ENCODE results near the gene FAM151A.
"Not testable (repeated sequence)": the region's sequence is repeated elsewhere in the genome, so short reads cannot be mapped to it uniquely, and the experiment has no call there.

The FAM151A gene

DNA sequence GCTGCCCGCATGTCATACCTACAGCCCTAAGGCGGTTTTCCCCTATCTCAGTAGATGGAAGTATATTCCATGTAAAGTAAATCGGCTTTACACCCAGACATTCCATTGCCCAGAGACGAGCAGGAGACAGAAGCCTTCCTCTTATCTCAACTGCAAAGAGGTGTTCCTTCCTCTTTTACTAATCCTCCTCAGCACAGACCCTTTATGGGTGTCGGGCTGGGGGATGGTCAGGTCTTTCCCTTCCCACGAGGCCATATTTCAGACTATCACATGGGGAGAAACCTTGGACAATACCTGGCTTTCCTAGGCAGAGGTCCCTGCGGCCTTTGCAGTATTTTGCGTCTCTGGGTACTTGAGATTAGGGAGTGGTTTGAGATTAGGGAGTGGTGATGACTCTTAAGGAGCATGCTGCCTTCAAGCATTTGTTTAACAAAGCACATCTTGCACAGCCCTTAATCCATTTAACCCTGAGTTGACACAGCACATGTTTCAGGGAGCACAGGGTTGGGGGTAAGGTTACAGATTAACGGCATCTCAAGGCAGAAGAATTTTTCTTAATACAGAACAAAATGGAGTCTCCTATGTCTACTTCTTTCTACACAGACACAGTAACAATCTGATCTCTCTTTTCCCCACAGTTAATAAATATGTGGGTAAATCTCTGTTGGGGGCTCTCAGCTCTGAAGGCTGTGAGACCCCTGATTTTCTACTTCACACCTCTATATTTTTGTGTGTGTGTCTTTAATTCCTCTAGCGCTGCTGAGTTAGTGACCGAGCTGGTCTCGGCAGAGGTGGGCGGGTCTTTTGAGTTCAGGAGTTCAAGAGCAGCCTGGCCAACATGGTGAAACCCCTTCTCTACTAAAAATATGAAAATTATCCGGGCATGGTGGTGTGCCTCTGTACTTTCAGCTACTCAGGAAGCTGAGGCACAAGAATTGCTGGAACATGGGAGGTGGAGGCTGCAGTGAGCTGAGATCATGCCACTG lies 13.4 kb upstream of the FAM151A start:
- DNase-seq = not testable (repeated sequence)

DNA sequence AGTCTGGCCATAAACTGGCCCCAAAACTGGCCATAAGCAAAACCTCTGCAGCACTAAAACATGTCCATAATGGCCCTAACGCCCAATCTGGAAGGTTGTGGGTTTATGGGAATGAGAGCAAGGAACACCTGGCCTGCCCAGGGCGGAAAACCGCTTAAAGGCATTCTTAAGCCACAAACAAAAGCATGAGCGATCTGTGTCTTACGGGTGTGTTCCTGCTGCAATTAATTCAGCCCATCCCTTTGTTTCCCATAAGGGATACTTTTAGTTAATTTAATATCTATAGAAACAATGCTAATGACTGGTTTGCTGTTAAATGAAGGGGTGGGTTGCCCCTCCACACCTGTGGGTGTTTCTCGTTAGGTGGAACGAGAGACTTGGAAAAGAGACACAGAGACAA lies 12.5 kb upstream of the FAM151A start:
- not testable (repeated sequence) for DNase-seq

DNA sequence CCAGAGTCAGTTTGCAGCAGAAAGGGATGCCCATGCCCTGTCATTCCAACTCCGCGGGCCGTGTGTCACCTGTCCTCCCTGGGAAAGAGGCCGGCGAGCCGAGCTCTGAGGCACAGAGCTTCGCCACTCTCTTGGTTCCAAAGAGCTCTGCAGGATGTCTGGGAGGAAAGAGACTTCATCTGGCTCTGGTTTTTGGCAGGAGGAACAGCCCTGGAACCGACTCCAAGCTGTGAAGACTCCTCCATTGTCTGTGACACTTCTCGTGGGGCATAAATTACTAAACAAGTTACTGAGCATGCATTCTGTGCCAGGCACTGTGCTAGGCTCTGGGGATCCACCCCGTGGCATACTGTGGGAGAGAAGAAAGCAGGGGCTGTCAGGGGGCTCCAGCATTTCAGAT lies 3.9 kb upstream of the FAM151A start:
- no peak for DNase-seq

DNA sequence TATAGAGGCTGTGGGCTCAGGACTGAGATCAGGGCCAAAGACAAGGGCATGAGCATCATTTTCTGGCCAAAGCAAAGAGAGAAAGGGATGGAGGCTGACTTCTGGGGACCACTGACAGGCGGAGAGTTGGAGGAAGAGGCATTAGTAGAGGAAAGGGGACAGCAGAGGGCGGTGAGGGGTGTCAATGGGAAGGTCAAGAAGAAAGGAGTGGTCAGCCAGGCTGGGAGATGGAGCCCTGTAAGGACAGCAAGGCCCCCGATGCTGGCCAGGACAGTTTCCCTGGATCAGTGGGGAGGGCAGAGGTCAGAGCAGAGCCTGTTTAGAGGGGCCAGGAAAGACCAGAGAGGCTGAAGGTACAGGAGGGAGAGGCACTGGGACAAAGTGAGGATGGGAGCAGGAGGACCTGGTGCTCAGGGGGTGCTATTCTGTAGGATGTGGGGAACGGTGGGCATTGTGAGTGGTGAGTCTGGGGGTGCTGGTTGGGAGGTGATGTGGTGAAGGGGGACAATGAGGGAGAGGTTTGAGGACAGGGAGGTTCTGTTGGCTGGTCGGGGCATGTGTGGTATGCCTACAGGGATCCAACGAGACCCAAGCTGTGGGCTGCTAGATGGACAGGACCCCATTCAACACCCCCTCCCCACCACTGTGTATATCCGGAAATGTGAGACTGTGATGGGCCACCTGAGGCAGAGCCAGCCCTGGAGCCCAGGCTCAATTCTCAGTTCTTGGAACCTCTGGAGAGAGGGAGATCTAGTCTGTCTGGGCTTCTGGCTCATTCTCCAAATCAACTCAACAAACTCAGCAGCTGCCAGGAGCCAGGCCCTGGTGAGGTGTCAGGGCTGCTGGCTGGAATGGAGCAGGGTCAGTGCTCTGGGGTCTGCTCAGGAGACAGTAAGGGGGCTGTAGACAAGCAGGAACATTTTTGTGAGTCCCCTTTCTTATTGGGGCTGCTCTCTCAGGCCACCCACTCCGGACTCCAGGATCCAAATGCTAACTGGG lies 1.4 kb upstream of the FAM151A start:
- DNase-seq = no peak

DNA sequence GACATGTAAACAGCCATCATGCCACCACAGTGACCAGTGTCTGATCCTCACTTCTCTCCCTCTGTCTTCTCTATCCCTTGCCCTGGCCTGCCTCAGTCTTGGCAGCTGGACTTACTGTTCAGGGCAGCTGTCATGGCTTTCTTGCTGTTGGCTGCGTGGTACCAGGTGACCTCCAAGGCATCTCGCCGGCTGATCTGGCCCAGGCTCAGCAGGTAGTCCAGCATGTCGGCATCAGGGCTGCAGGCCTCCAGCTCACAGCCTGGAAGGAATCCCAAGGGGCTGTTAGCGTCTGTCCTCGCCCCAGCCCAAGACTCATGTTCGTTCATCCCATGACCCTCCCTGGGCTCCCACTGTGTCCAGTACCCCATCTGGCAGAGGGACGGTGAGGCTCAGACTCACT lies 3.6 kb downstream of the FAM151A start:
- DNase-seq = no peak

DNA sequence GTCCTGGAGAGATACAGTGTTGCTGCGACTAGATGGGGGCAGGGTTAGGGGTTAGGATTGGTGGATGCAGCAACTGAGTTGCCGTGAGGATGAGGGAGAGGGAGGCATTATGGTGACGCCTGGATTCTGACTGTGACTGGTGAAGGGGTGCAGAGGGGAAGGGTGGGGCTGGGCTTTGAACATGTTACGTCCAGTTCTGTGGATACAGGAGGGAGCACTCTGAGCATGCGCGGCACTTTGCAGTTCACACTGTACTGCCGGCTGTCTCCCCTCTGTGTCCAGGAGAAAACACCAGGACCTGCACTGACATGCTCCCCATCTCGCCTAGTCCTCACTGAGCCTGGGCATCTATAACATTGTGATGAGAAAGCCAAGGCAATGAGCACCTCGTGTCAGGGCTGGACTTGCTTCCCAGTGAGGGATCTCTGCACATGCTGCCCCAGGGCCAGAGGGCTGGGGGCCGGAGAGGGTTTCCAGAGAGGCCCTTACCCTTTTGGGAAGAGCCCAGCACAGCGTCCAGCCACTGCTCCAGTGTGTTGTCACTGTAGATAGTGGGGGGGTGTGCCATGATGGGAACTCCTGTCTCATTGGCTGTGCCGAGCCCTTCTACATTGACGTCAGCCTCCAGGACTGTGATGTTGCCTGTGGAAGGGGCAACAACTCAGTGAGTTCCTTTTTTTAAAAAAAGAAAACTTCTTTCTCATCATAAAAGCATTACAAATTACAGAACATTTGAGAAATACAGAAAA lies 7.6 kb downstream of the FAM151A start:
- DNase-seq = no peak

DNA sequence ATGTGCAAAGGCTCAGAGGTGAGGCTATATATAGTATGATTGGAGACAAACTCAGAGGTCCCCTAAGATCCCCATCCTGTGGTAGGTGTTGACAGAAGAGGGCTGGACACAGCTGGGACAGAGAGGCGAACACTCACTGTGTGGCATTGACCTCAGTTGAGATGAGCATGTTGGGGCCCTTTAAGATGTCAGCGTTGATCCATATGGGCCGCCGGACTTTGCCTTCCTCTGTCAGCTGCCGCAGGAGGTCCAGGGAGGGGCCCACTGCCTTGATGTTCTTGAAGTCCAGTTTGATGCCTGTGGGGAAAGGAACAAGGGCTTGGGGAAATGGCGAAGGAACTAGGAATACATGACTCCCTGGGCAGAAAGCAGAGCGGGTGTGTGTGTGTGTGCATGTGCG lies 8.8 kb downstream of the FAM151A start:
- no peak for DNase-seq

DNA sequence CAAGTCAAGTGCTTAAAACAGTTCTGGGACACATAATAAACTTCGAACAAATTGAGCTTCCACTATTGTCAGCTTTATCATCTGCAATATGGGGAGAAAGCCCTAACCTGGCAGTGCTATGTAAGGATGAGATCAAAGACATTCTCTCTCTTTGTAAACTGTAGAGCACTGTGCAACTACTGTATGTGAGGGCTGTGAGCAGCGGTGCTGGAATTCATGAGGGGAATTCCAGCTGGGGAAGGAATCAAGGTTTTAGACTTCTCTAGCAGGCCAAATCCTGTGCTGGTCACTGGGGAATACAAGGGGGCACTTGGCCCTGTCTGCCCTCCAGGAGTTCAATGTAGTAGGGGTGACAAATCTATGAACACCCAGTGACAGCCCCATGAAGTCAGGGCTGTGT lies 9.3 kb downstream of the FAM151A start:
- no peak for DNase-seq

DNA sequence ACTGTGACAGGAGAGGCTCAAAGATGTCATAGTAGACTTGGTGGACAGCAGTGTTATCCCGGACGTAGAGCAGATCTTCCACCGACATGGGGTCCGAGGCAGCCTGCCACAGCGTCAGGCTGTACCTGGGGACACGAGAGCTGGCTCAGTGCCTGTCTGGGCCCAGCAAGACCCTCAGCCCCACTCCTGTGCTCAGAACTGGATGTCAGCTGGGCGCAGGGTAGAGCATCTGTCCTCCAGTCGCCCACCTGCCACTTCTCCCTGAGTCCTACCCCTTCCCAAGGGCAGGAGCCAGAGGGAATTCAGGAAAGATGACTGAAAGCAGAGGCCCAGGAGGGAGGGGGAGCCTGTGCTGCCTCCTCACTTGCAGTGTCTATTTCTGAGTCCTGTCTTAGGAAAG lies 11.7 kb downstream of the FAM151A start:
- no peak for DNase-seq

DNA sequence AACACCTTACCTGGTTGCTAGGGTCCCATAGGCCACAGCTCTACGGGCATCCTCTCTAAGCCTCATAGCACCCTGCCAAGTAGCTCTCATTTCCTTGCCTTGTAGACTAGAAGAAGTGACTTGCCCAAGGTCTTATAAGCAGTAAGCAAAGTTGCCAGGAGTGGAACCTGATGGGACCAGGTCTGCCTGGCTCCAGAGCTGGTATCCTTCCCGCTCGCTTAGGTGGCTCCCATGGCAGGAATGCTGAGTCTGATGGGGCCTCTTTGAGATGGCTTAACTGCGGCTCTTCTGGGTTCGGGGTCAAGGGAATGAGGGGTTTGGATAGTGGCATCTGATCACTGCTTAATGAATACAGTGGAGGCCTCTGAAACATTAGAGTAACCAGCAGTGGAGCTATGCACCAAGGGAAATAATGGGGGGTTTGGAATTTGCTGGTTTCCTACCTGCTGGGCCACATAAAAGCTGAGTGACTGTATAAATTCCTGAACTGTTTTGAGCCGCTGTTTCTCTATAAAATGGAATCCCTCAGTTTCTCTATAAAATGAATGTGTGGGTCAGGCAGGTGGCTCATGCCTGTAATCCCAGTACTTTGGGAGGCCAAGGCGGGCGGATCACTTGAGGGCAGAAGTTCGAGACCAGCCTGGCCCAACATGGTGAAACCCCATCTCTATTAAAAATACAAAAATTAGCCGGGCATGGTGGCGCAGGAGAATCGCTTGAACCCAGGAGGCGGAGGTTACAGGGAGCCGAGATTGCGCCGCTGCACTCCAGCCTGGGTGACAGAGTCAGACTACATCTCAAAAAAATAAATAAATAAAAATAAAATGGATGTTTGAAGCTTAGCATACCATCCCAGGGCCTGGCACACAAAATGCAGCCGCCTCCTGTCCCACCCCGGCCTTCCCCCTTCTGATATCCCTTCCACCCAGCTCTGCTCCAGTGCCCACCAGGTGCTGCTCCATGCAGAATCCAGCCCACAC lies 12.4 kb downstream of the FAM151A start:
- DNase-seq = no peak

DNA sequence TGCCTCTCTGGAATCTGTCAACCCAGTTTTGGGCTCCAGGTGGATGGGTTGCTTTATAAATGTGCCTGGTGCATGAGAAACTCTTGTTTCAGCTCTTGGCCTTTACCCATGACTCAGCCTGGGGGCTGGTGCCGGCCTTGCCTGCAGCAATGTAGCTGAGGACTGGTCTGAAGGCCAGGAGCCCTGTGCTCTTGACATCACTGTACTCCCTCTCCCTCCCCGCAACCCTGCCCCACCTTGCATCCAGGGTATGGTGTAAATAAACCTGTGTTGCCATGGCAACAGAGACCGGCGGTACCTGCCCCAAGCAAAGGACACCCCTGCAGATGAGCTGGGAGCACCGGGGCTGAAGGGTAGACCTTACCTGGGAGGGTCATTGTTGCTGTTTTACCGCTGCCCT lies 13.3 kb downstream of the FAM151A start:
- DNase-seq = no peak

DNA sequence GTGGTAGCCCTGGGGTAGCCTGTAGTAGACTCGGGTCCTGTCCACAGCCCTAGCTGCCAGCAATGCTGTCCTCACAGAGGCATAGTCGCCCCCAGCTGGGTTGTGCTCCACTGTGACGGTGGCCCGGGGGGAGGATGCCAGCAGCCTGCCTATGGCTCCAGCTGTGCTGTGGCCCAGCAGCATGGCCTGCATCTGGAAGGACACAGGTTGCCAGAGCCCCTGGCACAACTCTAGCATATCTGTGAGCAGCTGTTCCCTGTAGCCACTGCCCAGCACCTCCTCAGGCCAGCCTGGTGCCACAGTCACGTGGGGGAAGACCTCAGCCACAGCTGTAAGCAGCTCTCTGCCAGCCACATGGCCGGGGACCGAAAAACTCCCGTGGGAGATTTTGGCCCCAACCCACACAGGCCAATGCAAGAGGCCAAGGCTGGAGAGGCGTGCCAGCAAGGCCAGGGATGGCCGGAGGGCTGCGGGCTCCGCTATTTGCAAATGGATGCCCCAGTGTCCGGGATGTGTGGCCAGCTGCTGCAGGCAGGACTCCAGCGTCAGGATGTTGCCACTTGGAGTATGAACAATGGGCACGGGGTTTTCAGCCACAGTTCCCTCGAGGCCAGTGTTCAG lies 13.9 kb downstream of the FAM151A start:
- DNase-seq = no peak

DNA sequence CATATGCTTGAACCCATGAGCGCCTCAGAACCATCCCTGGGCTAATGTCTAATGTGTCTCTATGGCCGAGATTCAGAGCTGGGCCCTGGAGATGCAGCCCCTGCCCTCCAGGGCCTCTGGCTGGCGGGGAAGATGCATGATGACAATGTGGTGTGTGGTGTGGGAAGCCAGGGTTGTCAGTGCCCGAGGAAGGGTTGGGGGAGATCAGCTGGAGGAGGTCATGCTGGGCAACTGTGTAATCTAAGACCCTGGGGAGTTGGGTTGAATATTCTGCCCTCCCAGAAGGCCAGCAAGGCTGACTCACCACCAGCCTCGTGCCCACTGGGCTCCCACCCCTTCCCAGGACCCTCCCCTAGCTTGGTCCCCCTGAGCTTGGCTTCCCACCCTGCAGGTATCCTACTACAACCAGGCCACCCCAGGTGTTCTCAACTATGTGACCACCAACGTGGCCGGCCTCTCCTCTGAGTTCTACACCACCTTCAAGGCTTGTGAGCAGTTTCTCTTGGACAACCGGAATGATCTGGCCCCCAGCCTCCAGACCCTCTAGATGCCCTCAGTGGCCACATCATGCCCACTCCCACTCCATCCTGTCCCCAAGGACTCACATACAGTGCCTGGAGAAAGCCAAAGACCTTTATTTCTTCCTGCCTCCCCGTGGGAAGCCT lies 14.6 kb downstream of the FAM151A start:
- DNase-seq = no peak

DNA sequence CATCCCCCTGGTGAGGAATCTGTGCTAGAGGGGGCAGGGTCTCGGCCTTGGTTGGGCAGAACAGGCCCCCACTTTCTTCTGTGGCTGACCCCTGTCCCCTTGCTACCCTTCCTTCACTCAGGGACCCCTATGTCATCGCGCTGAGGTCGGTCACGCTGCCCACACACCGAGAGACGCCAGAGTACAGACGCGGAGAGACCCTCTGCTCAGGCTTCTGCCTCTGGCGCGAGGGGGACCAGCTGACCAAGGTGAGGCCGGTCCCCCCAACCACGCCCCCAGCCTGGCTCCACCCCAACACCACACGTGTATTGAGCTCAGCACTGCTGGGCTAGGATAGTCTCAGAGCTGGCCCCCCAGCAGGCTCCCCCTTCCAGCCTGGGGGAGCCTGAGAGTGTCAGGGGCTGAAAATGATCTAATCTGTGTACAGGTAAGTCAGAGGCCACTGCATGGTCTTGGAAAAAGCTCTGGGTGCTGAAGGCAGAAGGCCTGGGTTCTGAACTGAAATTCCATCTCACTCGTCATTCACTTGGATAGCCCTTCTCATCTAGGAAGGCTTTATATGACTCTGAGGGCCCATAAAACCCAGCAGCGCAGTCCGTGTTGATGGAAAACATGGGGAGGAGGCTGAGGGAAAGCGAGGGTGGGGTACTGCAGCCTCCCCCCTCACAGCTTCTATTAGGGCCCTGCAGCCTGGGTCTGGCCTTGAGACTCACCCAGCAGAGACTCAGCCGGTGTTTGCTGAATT lies 15.3 kb downstream of the FAM151A start:
- DNase-seq = no peak

DNA sequence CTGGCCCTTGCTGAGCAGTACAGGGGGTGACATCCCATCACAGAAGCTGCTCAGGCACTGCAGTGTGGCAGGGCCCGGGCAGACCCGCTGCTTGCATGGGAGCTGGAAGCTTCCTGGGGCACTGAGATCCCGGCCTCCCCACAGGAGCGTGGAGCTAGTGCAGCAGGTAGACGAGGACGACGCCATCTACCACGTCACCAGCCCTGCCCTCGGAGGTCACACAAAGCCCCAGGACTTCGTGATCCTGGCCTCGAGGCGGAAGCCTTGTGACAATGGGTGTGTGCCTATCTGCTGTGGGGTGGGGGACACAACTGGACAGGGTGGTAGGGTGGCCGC lies 16.4 kb downstream of the FAM151A start:
- DNase-seq = no peak

DNA sequence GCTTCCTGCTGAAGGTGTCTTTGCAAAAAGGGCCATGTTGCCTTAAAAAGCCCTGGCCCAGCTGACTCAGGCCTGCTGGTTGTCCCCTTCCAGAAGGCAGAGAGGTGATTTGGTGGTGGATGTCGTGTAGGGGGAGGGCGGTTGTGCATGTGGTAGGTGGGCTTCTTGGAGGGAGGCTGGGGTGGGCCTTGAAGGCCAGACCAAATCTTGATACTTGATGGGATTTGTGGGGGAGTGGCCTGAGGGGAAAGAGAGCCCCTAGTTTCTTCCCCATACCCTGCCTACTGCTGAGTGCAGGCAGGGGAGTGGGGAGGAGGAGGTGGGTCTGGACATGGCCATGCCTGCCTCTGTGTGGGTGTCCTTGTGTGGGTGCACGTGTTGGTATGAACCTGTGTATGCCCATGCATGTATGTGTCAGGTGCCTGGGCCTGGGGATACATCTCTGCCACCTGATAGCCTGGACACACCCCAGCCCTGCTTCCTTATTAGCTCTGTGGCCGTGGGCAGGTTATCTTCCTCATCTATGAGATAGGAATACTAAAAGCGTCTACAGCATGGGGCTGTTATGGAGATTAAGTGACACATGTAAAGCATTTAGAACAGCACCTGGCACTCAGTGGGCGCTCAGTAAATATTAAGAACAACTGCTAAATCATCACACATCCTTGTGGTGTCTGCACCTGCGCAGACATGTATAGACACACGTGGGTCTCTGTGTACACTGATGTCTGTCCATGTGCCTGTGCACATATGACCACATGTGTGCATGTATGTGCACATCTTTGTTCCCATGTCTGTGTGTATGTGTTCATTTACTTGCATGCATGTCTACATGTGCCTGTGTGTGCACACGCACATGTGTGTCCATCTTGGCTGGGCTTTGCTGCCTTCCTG lies 17.0 kb downstream of the FAM151A start:
- DNase-seq = no peak

DNA sequence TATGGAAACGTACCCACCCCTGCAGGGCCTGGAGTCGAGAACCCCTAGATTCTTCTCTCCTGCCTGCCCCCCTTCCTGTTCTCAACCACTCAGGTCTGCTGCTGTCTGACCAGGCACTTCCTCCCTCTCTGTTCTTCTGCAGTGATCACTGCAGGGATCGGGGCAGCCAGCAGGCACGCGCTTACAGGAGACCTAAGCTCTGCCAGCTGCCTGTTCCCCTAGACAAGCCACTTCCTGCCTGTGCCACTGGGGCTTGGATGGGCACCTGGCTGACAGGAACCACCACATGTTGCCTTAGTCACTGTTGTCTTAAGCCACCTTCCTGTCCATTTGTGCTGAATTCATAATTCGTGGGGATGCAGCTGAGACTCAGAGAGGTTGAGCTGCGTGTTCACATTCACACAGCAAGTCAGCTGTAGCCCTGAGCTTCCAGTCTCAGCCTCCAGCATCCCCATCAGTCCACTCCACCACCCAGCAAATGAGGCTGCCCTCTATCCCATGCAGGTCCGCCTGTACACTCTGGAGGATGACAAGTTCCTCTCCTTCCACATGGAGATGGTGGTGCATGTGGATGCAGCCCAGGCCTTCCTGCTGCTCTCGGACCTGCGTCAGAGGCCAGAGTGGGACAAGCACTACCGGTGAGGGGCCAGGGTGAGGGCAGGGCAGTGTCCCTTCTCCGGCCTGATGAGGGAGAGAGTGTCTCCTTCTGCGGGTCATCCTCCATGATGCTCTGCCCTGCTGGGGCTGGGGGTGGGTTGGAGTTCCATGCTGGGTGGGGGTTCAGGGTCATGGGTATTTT lies 18.6 kb downstream of the FAM151A start:
- DNase-seq = no peak

DNA sequence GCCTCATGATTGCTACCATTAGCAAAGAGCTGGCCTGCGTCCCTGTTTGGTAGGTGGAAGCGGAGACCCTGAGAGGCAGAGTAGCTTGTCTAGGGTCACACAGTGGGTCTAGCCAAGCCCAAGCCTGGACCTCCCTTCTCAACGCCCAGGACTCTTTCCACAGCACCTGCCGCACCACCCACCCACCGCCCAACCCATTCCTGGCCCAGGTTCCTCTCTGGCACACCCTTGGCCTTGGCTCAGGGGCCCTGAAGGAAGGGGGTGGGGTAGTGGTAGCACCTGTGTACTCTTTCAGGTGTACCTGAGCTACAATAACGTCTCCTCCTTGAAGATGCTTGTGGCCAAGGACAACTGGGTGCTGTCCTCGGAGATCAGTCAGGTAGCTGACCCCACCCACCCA lies 19.3 kb downstream of the FAM151A start:
- DNase-seq = no peak

Measured in fibroblast of skin of scalp (primary cell).